ENCODE results near the gene SPAG4.

Gene SPAG4

GRCh38 chr20:35615667-35616464, at the start of gene SPAG4:
Gene SPAG4, plus strand, starts transcription at chr20:35615829. Its CDS starts 175 bp downstream, at chr20:35616004.
- no peak for TF ChIP-seq CTCF (IDR thresholded peaks at IDR 0.05)

- TF ChIP-seq CTCF (IDR thresholded peaks at IDR 0.05) = 0 out of 2 replicates have a peak, but pooled peaks have one; percentile 17
Measured at GRCh38 chr20:35568645-35569044, 47.0 kb upstream of the SPAG4 start.

GRCh38 chr20:35571555-35571954, 44.1 kb upstream of the SPAG4 start:
- no peak for TF ChIP-seq CTCF (IDR thresholded peaks at IDR 0.05)

GRCh38 chr20:35572838-35573237, 42.8 kb upstream of the SPAG4 start:
- no peak for TF ChIP-seq CTCF (IDR thresholded peaks at IDR 0.05)

- TF ChIP-seq CTCF (IDR thresholded peaks at IDR 0.05) = no peak
Measured at GRCh38 chr20:35575958-35576357, 39.7 kb upstream of the SPAG4 start.

GRCh38 chr20:35576816-35577215, 38.8 kb upstream of the SPAG4 start:
- TF ChIP-seq CTCF (IDR thresholded peaks at IDR 0.05) = no peak

GRCh38 chr20:35578469-35578868, 37.2 kb upstream of the SPAG4 start:
- no peak for TF ChIP-seq CTCF (IDR thresholded peaks at IDR 0.05)
